ENCODE measurements around the gene NR1H4. TPM values are rescaled to one million over a fixed set of nuclear protein-coding genes. Genes with fewer than 3 reads are reported as not detected.

The NR1H4 gene
- total RNA-seq, 1 donor: under 0.01 TPM

GRCh38 chr12:100450735-100451134 lies 22.9 kb upstream of the NR1H4 start:
- DNase-seq (ENCODE audit: low read depth): no peak
- H3K4me3 ChIP-seq (ENCODE audit: low read depth, low read length): no peak overlapping the region
- TF ChIP-seq, protein P1, sequence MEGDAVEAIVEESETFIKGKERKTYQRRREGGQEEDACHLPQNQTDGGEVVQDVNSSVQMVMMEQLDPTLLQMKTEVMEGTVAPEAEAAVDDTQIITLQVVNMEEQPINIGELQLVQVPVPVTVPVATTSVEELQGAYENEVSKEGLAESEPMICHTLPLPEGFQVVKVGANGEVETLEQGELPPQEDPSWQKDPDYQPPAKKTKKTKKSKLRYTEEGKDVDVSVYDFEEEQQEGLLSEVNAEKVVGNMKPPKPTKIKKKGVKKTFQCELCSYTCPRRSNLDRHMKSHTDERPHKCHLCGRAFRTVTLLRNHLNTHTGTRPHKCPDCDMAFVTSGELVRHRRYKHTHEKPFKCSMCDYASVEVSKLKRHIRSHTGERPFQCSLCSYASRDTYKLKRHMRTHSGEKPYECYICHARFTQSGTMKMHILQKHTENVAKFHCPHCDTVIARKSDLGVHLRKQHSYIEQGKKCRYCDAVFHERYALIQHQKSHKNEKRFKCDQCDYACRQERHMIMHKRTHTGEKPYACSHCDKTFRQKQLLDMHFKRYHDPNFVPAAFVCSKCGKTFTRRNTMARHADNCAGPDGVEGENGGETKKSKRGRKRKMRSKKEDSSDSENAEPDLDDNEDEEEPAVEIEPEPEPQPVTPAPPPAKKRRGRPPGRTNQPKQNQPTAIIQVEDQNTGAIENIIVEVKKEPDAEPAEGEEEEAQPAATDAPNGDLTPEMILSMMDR (IDR thresholded peaks at IDR 0.05; ENCODE audit: insufficient read depth, low read depth, low read length): no peak

GRCh38 chr12:100453951-100454350 lies 19.7 kb upstream of the NR1H4 start:
- TF ChIP-seq, protein P1 (IDR thresholded peaks at IDR 0.05; ENCODE audit: insufficient read depth, low read depth, low read length): no peak
- no peak for DNase-seq (ENCODE audit: low read depth)
- H3K4me3 ChIP-seq (ENCODE audit: low read depth, low read length): no peak overlapping the region

DNA sequence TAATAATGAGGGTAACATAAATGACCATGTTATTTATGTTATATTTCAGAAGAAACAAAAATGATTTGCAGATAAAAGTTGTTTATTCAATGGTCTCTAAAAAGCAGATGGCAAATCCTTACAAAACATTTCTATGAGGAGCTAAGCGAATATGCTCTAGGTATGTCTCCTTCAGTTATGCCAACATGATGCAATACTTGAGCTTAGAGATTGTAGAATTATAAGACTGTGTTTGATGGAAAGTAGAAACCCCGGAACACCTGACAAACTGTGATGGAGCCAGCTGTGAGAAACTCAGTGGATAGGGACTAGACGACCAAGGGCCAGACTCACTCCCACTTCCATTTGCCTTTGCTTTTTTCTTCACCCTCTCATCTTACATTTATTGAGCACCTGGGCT lies 17.8 kb upstream of the NR1H4 start:
- TF ChIP-seq, protein P1 (IDR thresholded peaks at IDR 0.05; ENCODE audit: insufficient read depth, low read depth, low read length): no peak
- DNase-seq (ENCODE audit: low read depth): no peak

GRCh38 chr12:100458191-100458590 lies 15.5 kb upstream of the NR1H4 start:
- H3K4me3 ChIP-seq (ENCODE audit: low read depth, low read length): no peak overlapping the region
- TF ChIP-seq, protein P1 (IDR thresholded peaks at IDR 0.05; ENCODE audit: insufficient read depth, low read depth, low read length): no peak
- DNase-seq (ENCODE audit: low read depth): no peak

More for the DNA sequence above, 17.8 kb upstream of the NR1H4 start:
- H3K4me3 ChIP-seq (ENCODE audit: low read depth, low read length): no peak overlapping the region

DNA sequence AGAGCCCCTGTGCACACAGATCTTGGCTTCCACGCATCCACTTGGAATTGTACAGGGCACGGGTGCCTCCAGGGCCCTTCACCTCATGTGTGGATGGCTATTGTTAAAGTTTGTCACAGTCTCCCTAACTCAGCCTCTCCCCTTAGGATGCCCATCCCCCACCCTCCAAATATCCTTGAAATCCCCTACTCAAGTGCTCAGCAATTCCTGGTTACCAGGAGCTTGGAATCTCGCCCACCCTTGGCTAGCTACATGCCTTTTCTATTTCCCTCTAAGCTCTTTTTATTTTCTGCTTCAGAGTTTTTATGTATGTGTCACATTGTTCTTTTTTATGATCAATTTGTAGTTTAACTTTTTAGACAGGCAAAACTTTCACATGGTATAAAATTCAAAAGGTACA lies 13.0 kb upstream of the NR1H4 start:
- TF ChIP-seq, protein P1 (IDR thresholded peaks at IDR 0.05; ENCODE audit: insufficient read depth, low read depth, low read length): no peak
- no peak overlapping the region for H3K4me3 ChIP-seq (ENCODE audit: low read depth, low read length)
- no peak for DNase-seq (ENCODE audit: low read depth)

DNA sequence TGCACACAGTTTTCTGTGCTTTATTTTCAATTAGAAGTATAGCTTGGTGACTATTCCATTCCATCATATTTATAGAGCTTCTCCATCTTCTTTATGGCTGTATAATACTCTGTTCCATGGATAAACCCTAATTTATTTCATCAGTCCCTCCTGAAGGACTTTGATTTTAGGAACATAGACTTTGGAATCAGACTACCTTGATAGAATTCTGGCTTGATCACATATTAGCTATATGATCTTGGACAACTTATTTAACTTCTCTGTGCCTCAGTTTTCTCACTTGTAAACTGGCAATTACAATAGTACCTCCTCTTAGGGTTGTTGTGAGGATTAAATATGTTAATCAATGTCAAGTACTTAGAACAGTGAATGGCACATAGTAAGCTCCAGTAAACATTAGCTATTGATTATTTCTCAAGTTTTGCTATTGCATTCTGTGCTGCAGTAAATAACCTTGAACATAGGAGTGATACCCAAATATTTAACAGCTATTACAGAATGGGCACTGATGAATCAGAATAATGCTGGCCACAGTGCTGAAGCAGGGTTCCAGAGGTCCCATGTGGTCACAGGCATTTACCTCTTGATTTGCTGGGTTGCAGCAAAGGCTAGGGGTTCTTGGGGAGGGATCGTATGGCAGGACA lies 12.2 kb upstream of the NR1H4 start:
- no peak for DNase-seq (ENCODE audit: low read depth)
- TF ChIP-seq, protein P1 (IDR thresholded peaks at IDR 0.05; ENCODE audit: insufficient read depth, low read depth, low read length): no peak
- H3K4me3 ChIP-seq (ENCODE audit: low read depth, low read length): no peak overlapping the region

DNA sequence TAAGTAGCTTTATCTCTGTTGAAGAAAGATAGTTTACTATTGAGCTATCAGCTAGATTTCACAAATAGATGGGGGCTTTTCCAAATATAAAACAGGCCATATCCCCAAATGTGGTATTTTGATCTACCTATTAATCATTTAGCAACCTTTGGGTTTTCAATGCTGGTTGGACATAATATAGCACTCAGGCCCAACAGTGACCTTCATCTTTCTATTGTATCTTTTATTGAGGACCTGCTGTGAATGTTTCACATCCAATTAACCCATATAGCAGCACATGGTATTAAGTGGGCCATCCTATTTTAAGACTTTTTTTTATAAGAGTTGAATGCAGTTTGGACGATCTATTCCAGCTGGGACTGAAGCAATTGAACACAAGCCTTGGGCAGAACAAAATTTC lies 10.0 kb upstream of the NR1H4 start:
- TF ChIP-seq, protein P1 (IDR thresholded peaks at IDR 0.05; ENCODE audit: insufficient read depth, low read depth, low read length): no peak
- no peak for DNase-seq (ENCODE audit: low read depth)
- H3K4me3 ChIP-seq (ENCODE audit: low read depth, low read length): no peak overlapping the region

All from fibroblast of villous mesenchyme (primary cell).